ENCODE measurements around the gene SEC61A2.

DNA sequence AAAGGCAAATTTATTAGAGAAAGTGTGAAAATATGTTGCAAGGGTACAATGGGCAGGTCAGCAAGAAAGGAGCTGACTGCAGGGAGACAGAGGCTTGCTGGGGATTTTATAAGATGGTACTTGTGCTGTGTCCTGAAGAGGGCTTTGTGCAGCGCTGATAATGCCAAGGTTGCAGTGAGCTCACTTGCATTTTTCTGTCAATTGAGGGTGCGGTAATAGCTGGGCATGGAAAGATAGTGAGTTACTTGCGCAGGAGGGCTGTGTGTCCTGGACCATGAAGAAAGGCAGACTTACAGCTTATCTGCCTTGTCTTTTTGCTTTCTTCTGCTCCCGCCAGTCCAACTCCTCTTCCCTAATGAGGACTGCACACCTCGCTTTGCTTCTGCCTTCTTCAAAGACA is 79.0 kb downstream of the SEC61A2 start:
- TF ChIP-seq, protein P1, sequence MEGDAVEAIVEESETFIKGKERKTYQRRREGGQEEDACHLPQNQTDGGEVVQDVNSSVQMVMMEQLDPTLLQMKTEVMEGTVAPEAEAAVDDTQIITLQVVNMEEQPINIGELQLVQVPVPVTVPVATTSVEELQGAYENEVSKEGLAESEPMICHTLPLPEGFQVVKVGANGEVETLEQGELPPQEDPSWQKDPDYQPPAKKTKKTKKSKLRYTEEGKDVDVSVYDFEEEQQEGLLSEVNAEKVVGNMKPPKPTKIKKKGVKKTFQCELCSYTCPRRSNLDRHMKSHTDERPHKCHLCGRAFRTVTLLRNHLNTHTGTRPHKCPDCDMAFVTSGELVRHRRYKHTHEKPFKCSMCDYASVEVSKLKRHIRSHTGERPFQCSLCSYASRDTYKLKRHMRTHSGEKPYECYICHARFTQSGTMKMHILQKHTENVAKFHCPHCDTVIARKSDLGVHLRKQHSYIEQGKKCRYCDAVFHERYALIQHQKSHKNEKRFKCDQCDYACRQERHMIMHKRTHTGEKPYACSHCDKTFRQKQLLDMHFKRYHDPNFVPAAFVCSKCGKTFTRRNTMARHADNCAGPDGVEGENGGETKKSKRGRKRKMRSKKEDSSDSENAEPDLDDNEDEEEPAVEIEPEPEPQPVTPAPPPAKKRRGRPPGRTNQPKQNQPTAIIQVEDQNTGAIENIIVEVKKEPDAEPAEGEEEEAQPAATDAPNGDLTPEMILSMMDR (IDR thresholded peaks at IDR 0.05): no peak
- no peak for TF ChIP-seq EZH2 (IDR thresholded peaks at IDR 0.05; ENCODE audit: borderline replicate concordance, insufficient read depth, low read depth, low read length, poor library complexity, severe bottlenecking)

Data from B cell (primary cell).